HepG2 (cell line): Measurements from ENCODE around the gene NTMT2.

Source experiments
- MTF1 ChIP-seq: sonication (generic); formaldehyde crosslinking; IDR thresholded peaks from 2 replicates; pipeline ENCODE4 v1.5.0; 2020; ENCODE audit warnings: missing genetic modification reagents
- PHF20 ChIP-seq: sonication (generic); formaldehyde crosslinking; IDR thresholded peaks from 2 replicates; pipeline ENCODE4 v1.5.0; 2020; ENCODE audit warnings: mild to moderate bottlenecking, missing genetic modification reagents
- POLR2A ChIP-seq, 2 experiments: IDR thresholded peaks; 2 replicates each; pipeline ENCODE4 v1.6.1; 2011; ENCODE audit warnings: low read depth in 2 of 2, low read length in 2 of 2, mild to moderate bottlenecking in 1 of 2, moderate library complexity in 1 of 2; ENCODE audit not compliant: insufficient read depth in 1 of 2
- ZBTB1 ChIP-seq: sonication (generic); formaldehyde crosslinking; IDR thresholded peaks from 2 replicates; pipeline ENCODE4 v1.4.0; 2020; ENCODE audit warnings: missing genetic modification reagents, borderline replicate concordance
- ZNF136 ChIP-seq: sonication (generic); formaldehyde crosslinking; IDR thresholded peaks from 2 replicates; pipeline ENCODE4 v1.8.1; 2022; ENCODE audit warnings: low read depth, mild to moderate bottlenecking, moderate library complexity, missing genetic modification reagents
- ZNF326 ChIP-seq: sonication (generic); formaldehyde crosslinking; IDR thresholded peaks from 2 replicates; pipeline ENCODE4 v1.4.0; 2020; ENCODE audit warnings: missing genetic modification reagents, borderline replicate concordance
- ZNF460 ChIP-seq: sonication (generic); formaldehyde crosslinking; IDR thresholded peaks from 2 replicates; pipeline ENCODE4 v1.5.1; 2020; ENCODE audit warnings: missing genetic modification reagents, mild to moderate bottlenecking, borderline replicate concordance
- ZNF510 ChIP-seq: sonication (generic); formaldehyde crosslinking; IDR thresholded peaks from 2 replicates; pipeline ENCODE4 v1.4.0; 2020; ENCODE audit warnings: low read depth, mild to moderate bottlenecking, missing genetic modification reagents
- ZNF547 ChIP-seq: sonication (generic); formaldehyde crosslinking; IDR thresholded peaks from 2 replicates; pipeline ENCODE4 v1.5.1; 2020; ENCODE audit warnings: mild to moderate bottlenecking, missing genetic modification reagents
- TF ChIP-seq, protein P1 (sequence below): sonication (generic); formaldehyde crosslinking; IDR thresholded peaks from 2 replicates; pipeline ENCODE4 v1.4.0; 2020; ENCODE audit warnings: missing genetic modification reagents, mild to moderate bottlenecking, borderline replicate concordance
- TF ChIP-seq, protein P2 (sequence below): sonication (generic); formaldehyde crosslinking; IDR thresholded peaks from 2 replicates; pipeline ENCODE4 v1.5.0; 2020; ENCODE audit warnings: mild to moderate bottlenecking, missing genetic modification reagents, moderate library complexity
- TF ChIP-seq, protein P3 (sequence below): sonication (generic); formaldehyde crosslinking; IDR thresholded peaks from 2 replicates; pipeline ENCODE4 v1.4.0; 2020; ENCODE audit warnings: missing genetic modification reagents

DNA sequence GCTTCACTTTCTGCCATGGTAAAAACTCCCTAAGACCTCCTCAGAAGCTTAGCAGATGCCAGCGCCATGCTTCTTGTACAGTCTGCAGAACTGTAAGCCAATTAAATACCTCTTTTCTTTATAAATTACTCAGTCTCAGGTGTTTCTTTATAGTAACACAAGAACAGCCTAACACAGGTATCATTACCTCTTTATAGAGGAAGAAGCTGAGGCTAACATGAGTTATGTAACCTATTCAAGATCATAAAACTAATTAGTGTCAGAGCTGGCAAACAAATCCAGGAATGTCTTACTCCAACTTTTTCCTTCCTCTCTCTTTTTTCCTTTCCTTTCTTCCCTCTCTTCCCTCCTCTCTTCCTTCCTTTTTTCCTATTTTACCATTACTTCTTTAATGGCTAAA, 9.3 kb downstream of the NTMT2 start:
- TF ChIP-seq ZNF547 (CRISPR knock-in tag) (no peak), ZNF136 (CRISPR knock-in tag) (no peak), MTF1 (CRISPR knock-in tag) (no peak), ZNF460 (CRISPR knock-in tag) (no peak), ZBTB1 (no peak), POLR2A (IDR thresholded peaks at IDR 0.05; ENCODE audit: insufficient read depth in 1 of 2, low read depth in 2 of 2, low read length in 2 of 2) (no peak), PHF20 (CRISPR knock-in tag) (no peak), ZNF326 (CRISPR knock-in tag) (no peak), ZNF510 (CRISPR knock-in tag) (no peak)
- TF ChIP-seq, protein P1, sequence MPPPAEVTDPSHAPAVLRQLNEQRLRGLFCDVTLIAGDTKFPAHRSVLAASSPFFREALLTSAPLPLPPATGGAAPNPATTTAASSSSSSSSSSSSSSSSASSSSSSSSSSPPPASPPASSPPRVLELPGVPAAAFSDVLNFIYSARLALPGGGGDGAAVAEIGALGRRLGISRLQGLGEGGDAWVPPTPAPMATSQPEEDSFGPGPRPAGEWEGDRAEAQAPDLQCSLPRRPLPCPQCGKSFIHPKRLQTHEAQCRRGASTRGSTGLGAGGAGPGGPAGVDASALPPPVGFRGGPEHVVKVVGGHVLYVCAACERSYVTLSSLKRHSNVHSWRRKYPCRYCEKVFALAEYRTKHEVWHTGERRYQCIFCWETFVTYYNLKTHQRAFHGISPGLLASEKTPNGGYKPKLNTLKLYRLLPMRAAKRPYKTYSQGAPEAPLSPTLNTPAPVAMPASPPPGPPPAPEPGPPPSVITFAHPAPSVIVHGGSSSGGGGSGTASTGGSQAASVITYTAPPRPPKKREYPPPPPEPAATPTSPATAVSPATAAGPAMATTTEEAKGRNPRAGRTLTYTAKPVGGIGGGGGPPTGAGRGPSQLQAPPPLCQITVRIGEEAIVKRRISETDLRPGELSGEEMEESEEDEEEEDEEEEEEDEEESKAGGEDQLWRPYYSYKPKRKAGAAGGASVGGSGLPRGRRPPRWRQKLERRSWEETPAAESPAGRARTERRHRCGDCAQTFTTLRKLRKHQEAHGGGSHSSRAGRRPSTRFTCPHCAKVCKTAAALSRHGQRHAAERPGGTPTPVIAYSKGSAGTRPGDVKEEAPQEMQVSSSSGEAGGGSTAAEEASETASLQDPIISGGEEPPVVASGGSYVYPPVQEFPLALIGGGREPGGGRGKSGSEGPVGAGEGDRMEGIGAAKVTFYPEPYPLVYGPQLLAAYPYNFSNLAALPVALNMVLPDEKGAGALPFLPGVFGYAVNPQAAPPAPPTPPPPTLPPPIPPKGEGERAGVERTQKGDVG, result no peak
- TF ChIP-seq, protein P2, sequence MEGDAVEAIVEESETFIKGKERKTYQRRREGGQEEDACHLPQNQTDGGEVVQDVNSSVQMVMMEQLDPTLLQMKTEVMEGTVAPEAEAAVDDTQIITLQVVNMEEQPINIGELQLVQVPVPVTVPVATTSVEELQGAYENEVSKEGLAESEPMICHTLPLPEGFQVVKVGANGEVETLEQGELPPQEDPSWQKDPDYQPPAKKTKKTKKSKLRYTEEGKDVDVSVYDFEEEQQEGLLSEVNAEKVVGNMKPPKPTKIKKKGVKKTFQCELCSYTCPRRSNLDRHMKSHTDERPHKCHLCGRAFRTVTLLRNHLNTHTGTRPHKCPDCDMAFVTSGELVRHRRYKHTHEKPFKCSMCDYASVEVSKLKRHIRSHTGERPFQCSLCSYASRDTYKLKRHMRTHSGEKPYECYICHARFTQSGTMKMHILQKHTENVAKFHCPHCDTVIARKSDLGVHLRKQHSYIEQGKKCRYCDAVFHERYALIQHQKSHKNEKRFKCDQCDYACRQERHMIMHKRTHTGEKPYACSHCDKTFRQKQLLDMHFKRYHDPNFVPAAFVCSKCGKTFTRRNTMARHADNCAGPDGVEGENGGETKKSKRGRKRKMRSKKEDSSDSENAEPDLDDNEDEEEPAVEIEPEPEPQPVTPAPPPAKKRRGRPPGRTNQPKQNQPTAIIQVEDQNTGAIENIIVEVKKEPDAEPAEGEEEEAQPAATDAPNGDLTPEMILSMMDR (CRISPR knock-in tag), result no peak
- TF ChIP-seq, protein P3, sequence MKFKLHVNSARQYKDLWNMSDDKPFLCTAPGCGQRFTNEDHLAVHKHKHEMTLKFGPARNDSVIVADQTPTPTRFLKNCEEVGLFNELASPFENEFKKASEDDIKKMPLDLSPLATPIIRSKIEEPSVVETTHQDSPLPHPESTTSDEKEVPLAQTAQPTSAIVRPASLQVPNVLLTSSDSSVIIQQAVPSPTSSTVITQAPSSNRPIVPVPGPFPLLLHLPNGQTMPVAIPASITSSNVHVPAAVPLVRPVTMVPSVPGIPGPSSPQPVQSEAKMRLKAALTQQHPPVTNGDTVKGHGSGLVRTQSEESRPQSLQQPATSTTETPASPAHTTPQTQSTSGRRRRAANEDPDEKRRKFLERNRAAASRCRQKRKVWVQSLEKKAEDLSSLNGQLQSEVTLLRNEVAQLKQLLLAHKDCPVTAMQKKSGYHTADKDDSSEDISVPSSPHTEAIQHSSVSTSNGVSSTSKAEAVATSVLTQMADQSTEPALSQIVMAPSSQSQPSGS (CRISPR knock-in tag), result no peak
